Sciatic nerve (tissue), 2 donors: ENCODE measurements around the gene CCDC124. TPM values are rescaled to one million over a fixed set of nuclear protein-coding genes. Genes with fewer than 3 reads are reported as not detected.
A peak's percentile ranks its signal among the peaks of the same experiment; 100 is the strongest.

Experiments used
- ATAC-seq: fragments of 200-7000 bp; cut with Tn5 transposase; one replicate; pipeline ENCODE4 v1.9.1; 2020; ENCODE audit warnings: mild to moderate bottlenecking, moderate library complexity
- DNase-seq: peaks from one replicate; pipeline ENCODE4 v3.0.0-alpha.2; 2020; ENCODE audit warnings: low spot score
- intact Hi-C: fragments of 100-400 bp; cut with DNase I; formaldehyde crosslinking; loops from one replicate; pipeline ENCODE4 v1.14.2; 2022
- total RNA-seq: library from RNA; stranded (reverse); fragmentation: NEBNext Ultra II Directional; extraction: Animal tissue kit (Norgen Biotek cat#: 25700); gene quantifications from one replicate; pipeline ENCODE4 v1.2.1, GENCODE V29; 2021
- donor health status: DM: no; HTN: no; CAD: no.
- donor health status: DM: no; HTN: no; CAD: no.

The CCDC124 gene
- total RNA-seq, 1 donor from 2014 or later, result 55.1 TPM

GRCh38 chr19:17950310-17951156 is 17.7 kb downstream of the CCDC124 start:
- ATAC-seq, result no peak
- no peak for DNase-seq
- intact Hi-C loops, result no loop called here

- DNase-seq, result no peak
These were observed 18.6 kb downstream of the CCDC124 start for GRCh38 chr19:17951157-17951989.

GRCh38 chr19:17951990-17952976 is 19.5 kb downstream of the CCDC124 start:
- ATAC-seq (no peak), DNase-seq (no peak)
- intact Hi-C loops, result no loop called here

More at GRCh38 chr19:17951157-17951989, 18.6 kb downstream of the CCDC124 start:
- ATAC-seq, result no peak
- intact Hi-C loops, result no loop called here

- intact Hi-C loops, result no loop called here
- ATAC-seq (no peak), DNase-seq (no peak)
These were observed 20.5 kb downstream of the CCDC124 start for GRCh38 chr19:17953316-17953801.

GRCh38 chr19:17953869-17954268 is 21.1 kb downstream of the CCDC124 start:
- ATAC-seq (no peak), DNase-seq (no peak)
- intact Hi-C loops, result no loop called here

GRCh38 chr19:17954401-17954800 is 21.6 kb downstream of the CCDC124 start:
- intact Hi-C loops, result no loop called here
- ATAC-seq (no peak), DNase-seq (no peak)

- no peak for ATAC-seq
- no peak for DNase-seq
- intact Hi-C loops, result no loop called here
These were observed 24.5 kb downstream of the CCDC124 start for GRCh38 chr19:17957149-17957849.

- no peak for ATAC-seq
- DNase-seq, result no peak
- intact Hi-C loops, result no loop called here
These were observed 25.1 kb downstream of the CCDC124 start for GRCh38 chr19:17957885-17958284.

GRCh38 chr19:17963936-17964691 is 31.3 kb downstream of the CCDC124 start:
- intact Hi-C loops, result no loop called here
- ATAC-seq, result no peak
- no peak for DNase-seq

GRCh38 chr19:17965370-17966128 is 32.7 kb downstream of the CCDC124 start:
- intact Hi-C loops, result no loop called here
- no peak for DNase-seq
- ATAC-seq, result no peak

GRCh38 chr19:17966129-17966483 is 33.3 kb downstream of the CCDC124 start:
- intact Hi-C loops, result no loop called here
- no peak for DNase-seq
- ATAC-seq, result no peak

- DNase-seq (no peak), ATAC-seq (peak; percentile 74)
- intact Hi-C loops, result no loop called here
These were observed 33.9 kb downstream of the CCDC124 start, which contains the start of gene KCNN1 for GRCh38 chr19:17966550-17967256. TSS of gene KCNN1 (plus strand) at chr19:17967107. CDS start at chr19:17973889, 6,782 bp downstream.

- no peak for DNase-seq
- intact Hi-C loops, result no loop called here
- no peak for ATAC-seq
These were observed 34.6 kb downstream of the CCDC124 start for GRCh38 chr19:17967257-17968051.

- DNase-seq (no peak), ATAC-seq (no peak)
- intact Hi-C loops, result no loop called here
These were observed 35.5 kb downstream of the CCDC124 start for GRCh38 chr19:17968362-17968761.

GRCh38 chr19:17969096-17969792 is 36.4 kb downstream of the CCDC124 start:
- DNase-seq (no peak), ATAC-seq (no peak)
- intact Hi-C loops, result no loop called here
